LNCaP clone FGC (cell line): Measurements from ENCODE around the gene STAT6.

ENCODE experiments used
- DNase-seq: peaks from one replicate; pipeline ENCODE4 v3.0.0-alpha.2; 2011; ENCODE audit warnings: low read depth
- H3K4me3 ChIP-seq: 2 replicates; pipeline ENCODE4 v1.5.1; 2011; ENCODE audit warnings: mild to moderate bottlenecking, low read depth, low read length, control low read depth
- CTCF ChIP-seq: IDR thresholded peaks from 2 replicates; pipeline ENCODE4 v1.5.1; 2012; ENCODE audit warnings: mild to moderate bottlenecking; ENCODE audit not compliant: control insufficient read depth, insufficient read depth; ENCODE audit errors: extremely low read depth

The STAT6 gene

GRCh38 chr12:57090924-57091637, 20.1 kb downstream of the STAT6 start:
- no peak for TF ChIP-seq CTCF
- DNase-seq: no peak
- H3K4me3 ChIP-seq: no peak overlapping the region

GRCh38 chr12:57090490-57090889, 20.7 kb downstream of the STAT6 start:
- DNase-seq: no peak
- no peak for TF ChIP-seq CTCF
- no peak overlapping the region for H3K4me3 ChIP-seq

DNA sequence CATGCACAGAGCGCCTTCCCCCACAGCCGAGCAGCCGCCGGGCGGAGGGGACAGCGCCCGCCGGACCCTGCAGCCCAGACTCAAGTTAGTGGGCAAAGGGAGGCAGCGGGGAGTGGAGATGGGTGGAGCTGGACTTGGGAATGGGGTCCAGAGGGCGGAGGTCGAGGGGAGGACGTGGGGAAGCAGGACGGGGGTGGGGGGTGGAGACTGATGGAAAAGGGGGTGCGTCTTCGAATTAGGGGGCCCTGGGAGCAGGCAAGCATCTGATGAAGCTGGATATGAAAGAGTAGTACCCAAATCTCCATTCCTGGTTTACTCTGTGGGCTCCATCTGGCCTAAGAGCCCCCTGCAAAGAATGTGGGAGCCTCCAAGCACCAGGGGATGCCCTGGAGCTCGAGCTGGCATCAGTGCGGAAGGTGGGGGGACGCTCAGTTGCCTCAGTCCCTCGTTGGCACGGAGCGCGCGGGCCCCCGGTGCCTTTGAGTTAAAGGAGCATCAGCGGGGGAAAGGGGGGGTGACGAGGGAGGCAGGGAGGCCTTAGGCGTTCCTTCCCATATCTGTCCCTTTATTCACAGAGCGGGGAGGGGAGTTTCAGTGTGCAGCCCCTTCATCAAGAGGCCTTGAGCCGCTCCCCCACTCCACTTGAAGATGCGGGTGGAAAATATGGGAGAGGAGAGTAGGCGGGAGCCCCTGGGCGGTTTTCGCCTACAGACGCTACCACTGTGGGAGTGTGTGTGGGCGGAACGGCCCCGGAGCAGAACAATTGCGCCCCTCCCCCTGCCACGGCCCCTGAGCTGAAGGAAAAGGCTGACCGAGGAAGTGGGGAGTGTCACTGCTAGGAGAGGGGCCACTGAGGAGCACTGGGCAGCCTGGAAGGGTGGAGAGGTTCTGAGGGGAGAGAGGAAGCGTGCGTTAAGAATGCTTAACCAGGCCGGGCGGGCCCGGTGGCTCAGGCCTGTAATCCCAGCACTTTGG, 21.6 kb downstream of the STAT6 start:
- DNase-seq: no peak
- H3K4me3 ChIP-seq: peak overlapping the region; percentile 76
- no peak for TF ChIP-seq CTCF

GRCh38 chr12:57088354-57089270, 22.6 kb downstream of the STAT6 start, which contains the start of gene NAB2:
Gene NAB2 (plus strand): TSS chr12:57089114. CDS start chr12:57089272, 158 bp downstream.
- H3K4me3 ChIP-seq: peak within 1 kb of the TSS; percentile 76
- TF ChIP-seq CTCF: no peak
- peak; percentile 76 for DNase-seq

DNA sequence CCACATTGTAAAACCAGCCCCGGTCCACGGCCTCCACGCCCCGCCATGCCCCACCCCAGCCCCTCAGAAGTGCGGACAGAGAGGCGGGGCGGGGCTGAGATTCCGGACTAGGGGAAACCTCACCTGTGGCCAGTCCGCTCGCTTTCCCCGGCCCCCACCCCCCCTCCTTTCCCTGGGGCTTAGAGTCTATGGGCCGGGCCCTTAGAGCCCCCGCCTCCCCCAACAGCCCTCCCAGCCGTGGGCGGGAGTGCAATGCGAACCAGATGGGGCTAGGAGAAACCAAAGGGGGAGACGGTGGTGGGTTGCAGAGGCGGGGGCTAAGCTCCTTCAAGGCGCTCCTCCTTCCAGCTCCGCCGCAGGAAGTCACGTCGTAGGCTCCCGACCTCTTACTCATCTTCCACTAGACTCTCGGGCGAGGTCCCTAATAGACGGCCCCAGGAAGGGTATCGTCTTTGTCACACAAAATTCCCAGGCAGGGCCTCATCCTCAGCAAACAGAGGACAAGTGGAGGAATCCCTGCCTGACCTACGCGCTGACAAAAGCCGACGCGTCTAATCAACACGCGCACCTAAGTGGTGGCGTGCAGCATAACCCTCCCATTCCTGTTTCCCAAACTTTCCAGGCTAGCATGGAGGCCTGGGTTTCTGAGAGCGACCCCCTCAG, 23.3 kb downstream of the STAT6 start:
- peak overlapping the region; percentile 58 for H3K4me3 ChIP-seq
- TF ChIP-seq CTCF: no peak
- no peak for DNase-seq

GRCh38 chr12:57087010-57087690, 24.0 kb downstream of the STAT6 start:
- TF ChIP-seq CTCF: no peak
- peak overlapping the region; percentile 58 for H3K4me3 ChIP-seq
- DNase-seq: no peak
